Prostate gland (tissue), 2 donors: Measurements from ENCODE around the gene ABCB8.

Experiments used
- POLR2AphosphoS5 ChIP-seq: sonication (generic); formaldehyde crosslinking; IDR thresholded peaks from one replicate; pipeline ENCODE4 v1.6.1; 2017; ENCODE audit warnings: antibody characterized with exemption
- TF ChIP-seq, protein P1 (sequence below), 4 experiments: fragments of 200-600 bp in 2 of 4; fragments of 450-650 bp in 2 of 4; sonication (generic) in 2 of 4; IDR thresholded peaks; 1 replicate in 3 of 4; 2 replicates in 1 of 4; pipeline ENCODE4 v1.5.1; 2016 to 2019; ENCODE audit warnings: antibody characterized with exemption in 4 of 4, mild to moderate bottlenecking in 2 of 4, moderate library complexity in 2 of 4

DNA sequence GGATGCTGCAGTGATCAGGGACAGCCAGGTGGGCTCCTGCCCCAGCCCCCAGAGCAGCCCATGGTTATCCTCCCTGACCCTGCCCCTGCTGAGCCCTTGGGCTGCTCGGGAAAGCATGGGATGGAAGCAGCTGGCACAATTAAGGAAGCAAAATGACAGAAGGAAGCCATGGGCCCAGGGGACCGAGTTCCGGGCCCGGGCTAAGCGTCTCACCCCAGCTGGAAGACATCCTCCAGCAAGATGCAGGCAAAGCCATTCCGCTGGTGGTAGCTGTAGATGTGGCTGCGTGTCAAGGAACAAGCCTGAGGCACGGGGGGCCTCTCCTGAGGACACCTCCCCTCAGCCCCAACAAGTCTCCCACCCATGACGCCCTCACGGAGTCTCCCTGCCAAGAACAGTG lies 5.0 kb upstream of the ABCB8 start:
- TF ChIP-seq, protein P1, sequence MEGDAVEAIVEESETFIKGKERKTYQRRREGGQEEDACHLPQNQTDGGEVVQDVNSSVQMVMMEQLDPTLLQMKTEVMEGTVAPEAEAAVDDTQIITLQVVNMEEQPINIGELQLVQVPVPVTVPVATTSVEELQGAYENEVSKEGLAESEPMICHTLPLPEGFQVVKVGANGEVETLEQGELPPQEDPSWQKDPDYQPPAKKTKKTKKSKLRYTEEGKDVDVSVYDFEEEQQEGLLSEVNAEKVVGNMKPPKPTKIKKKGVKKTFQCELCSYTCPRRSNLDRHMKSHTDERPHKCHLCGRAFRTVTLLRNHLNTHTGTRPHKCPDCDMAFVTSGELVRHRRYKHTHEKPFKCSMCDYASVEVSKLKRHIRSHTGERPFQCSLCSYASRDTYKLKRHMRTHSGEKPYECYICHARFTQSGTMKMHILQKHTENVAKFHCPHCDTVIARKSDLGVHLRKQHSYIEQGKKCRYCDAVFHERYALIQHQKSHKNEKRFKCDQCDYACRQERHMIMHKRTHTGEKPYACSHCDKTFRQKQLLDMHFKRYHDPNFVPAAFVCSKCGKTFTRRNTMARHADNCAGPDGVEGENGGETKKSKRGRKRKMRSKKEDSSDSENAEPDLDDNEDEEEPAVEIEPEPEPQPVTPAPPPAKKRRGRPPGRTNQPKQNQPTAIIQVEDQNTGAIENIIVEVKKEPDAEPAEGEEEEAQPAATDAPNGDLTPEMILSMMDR (IDR thresholded peaks at IDR 0.05): no peak
- TF ChIP-seq POLR2AphosphoS5: no peak
